Transverse colon (tissue), 4 donors: Measurements from ENCODE around the gene FBLN7.

Experiments used
- CTCF ChIP-seq, 5 experiments: fragments of 200-600 bp in 3 of 5; fragments of 450-650 bp in 2 of 5; sonication (generic) in 3 of 5; IDR thresholded peaks; 1 replicate in 2 of 5; 2 replicates in 3 of 5; pipeline ENCODE4 v1.5.1; 2016 to 2017; ENCODE audit warnings: antibody characterized with exemption in 5 of 5, inconsistent platforms in 3 of 5, mild to moderate bottlenecking in 2 of 5, moderate library complexity in 1 of 5
- EP300 ChIP-seq: sonication (generic); formaldehyde crosslinking; IDR thresholded peaks from one replicate; pipeline ENCODE4 v1.6.1; 2017; ENCODE audit warnings: antibody characterized with exemption, low read depth
- POLR2A ChIP-seq: fragments of 450-650 bp; IDR thresholded peaks from one replicate; pipeline ENCODE4 v1.6.1; 2016; ENCODE audit warnings: antibody characterized with exemption, mild to moderate bottlenecking, moderate library complexity
- POLR2AphosphoS5 ChIP-seq, 3 donors: sonication (generic); formaldehyde crosslinking; IDR thresholded peaks; one replicate each; pipeline ENCODE4 v1.6.1; 2016; ENCODE audit warnings: antibody characterized with exemption in 3 of 3

DNA sequence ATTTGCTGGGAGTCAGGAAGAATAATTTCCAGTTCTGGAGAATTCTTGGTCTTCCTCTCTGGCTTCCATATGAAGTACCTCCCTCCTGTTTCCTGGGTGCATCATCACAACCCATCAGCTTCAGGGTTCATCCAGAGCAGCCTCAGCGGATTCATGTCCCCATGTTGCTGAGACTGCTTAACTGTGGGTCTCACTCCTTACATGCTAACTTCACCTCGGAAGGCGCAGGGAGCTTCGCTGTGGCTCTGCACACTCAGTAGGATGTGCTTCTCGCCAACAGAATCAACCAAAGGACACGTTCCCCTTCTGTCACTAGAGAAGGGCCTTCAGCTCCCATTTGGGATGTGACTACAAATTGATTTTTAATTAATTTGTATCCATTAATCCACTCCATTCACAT, 24.2 kb downstream of the FBLN7 start:
- TF ChIP-seq CTCF (IDR thresholded peaks at IDR 0.05), result no peak
- TF ChIP-seq POLR2A, result no peak
- TF ChIP-seq POLR2AphosphoS5 (IDR thresholded peaks at IDR 0.05), result no peak
- TF ChIP-seq EP300, result no peak
